ENCODE measurements around the gene OGFOD2.

OGFOD2 gene

GRCh38 chr12:122974892-122975789 is at the start of gene OGFOD2:
Gene OGFOD2 (plus strand): TSS chr12:122975244. CDS start chr12:122975252, 8 bp downstream.
- H3K27me3 ChIP-seq (ENCODE audit: control insufficient read depth, insufficient read depth, low read length), result no peaks in the 10 kb centered on the region
- H3K4me1 ChIP-seq (ENCODE audit: control insufficient read depth, insufficient read depth, low read length), result no peaks in the 10 kb centered on the region
- H3K4me3 ChIP-seq (ENCODE audit: low read length), result peak within 1 kb of the TSS; percentile 100
- H3K27ac ChIP-seq (ENCODE audit: low read length), result no peak within 1 kb of the TSS
- H3K9me3 ChIP-seq (ENCODE audit: control insufficient read depth, insufficient read depth, low read length), result no peaks in the 10 kb centered on the region
- no peaks in the 10 kb centered on the region; the same call in 1 of the 2 replicates for H3K36me3 ChIP-seq (ENCODE audit: control insufficient read depth, insufficient read depth, low read length)
- no CpG with 5 or more reads among the region's 66 CpGs for WGBS (ENCODE audit: insufficient coverage, insufficient read length)
- DNase-seq (ENCODE audit: low read depth, low spot score), result peak; percentile 70

- H3K4me3 ChIP-seq (ENCODE audit: low read length), result no peak overlapping the region
- H3K4me1 ChIP-seq (ENCODE audit: control insufficient read depth, insufficient read depth, low read length), result no peaks in the 10 kb centered on the region
- no peaks in the 10 kb centered on the region for H3K36me3 ChIP-seq (ENCODE audit: control insufficient read depth, insufficient read depth, low read length)
- H3K9me3 ChIP-seq (ENCODE audit: control insufficient read depth, insufficient read depth, low read length), result no peaks in the 10 kb centered on the region
- H3K27ac ChIP-seq (ENCODE audit: low read length), result no peak overlapping the region
- DNase-seq (ENCODE audit: low read depth, low spot score), result no peak
- WGBS (ENCODE audit: insufficient coverage, insufficient read length), result no CpG with 5 or more reads among the region's 11 CpGs
- H3K27me3 ChIP-seq (ENCODE audit: control insufficient read depth, insufficient read depth, low read length), result no peaks in the 10 kb centered on the region
These were observed 47.2 kb upstream of the OGFOD2 start for GRCh38 chr12:122927756-122928403.

GRCh38 chr12:122928404-122929147 is 46.5 kb upstream of the OGFOD2 start:
- no peak for DNase-seq (ENCODE audit: low read depth, low spot score)
- Histone ChIP-seq H3K9me3 (ENCODE audit: control insufficient read depth, insufficient read depth, low read length) (no peaks in the 10 kb centered on the region), H3K4me3 (ENCODE audit: low read length) (no peak overlapping the region), H3K27ac (ENCODE audit: low read length) (no peak overlapping the region), H3K4me1 (ENCODE audit: control insufficient read depth, insufficient read depth, low read length) (no peaks in the 10 kb centered on the region), H3K27me3 (ENCODE audit: control insufficient read depth, insufficient read depth, low read length) (no peaks in the 10 kb centered on the region), H3K36me3 (ENCODE audit: control insufficient read depth, insufficient read depth, low read length) (no peaks in the 10 kb centered on the region)
- no CpG with 5 or more reads among the region's 12 CpGs for WGBS (ENCODE audit: insufficient coverage, insufficient read length)

GRCh38 chr12:122929148-122929538 is 45.9 kb upstream of the OGFOD2 start:
- Histone ChIP-seq H3K4me1 (ENCODE audit: control insufficient read depth, insufficient read depth, low read length) (no peaks in the 10 kb centered on the region), H3K9me3 (ENCODE audit: control insufficient read depth, insufficient read depth, low read length) (no peaks in the 10 kb centered on the region), H3K36me3 (ENCODE audit: control insufficient read depth, insufficient read depth, low read length) (no peaks in the 10 kb centered on the region), H3K27ac (ENCODE audit: low read length) (no peak overlapping the region), H3K27me3 (ENCODE audit: control insufficient read depth, insufficient read depth, low read length) (no peaks in the 10 kb centered on the region), H3K4me3 (ENCODE audit: low read length) (no peak overlapping the region)
- no CpG with 5 or more reads among the region's 14 CpGs for whole genome bisulfite sequencing (ENCODE audit: insufficient coverage, insufficient read length)
- no peak for DNase-seq (ENCODE audit: low read depth, low spot score)

GRCh38 chr12:122929812-122930211 is 45.2 kb upstream of the OGFOD2 start:
- Histone ChIP-seq H3K27ac (ENCODE audit: low read length) (no peak overlapping the region), H3K9me3 (ENCODE audit: control insufficient read depth, insufficient read depth, low read length) (no peaks in the 10 kb centered on the region), H3K27me3 (ENCODE audit: control insufficient read depth, insufficient read depth, low read length) (no peaks in the 10 kb centered on the region), H3K4me1 (ENCODE audit: control insufficient read depth, insufficient read depth, low read length) (no peaks in the 10 kb centered on the region), H3K4me3 (ENCODE audit: low read length) (no peak overlapping the region), H3K36me3 (ENCODE audit: control insufficient read depth, insufficient read depth, low read length) (no peaks in the 10 kb centered on the region)
- DNase-seq (ENCODE audit: low read depth, low spot score), result no peak
- WGBS (ENCODE audit: insufficient coverage, insufficient read length), result no CpG with 5 or more reads among the region's 23 CpGs

- Histone ChIP-seq H3K9me3 (ENCODE audit: control insufficient read depth, insufficient read depth, low read length) (no peaks in the 10 kb centered on the region), H3K27ac (ENCODE audit: low read length) (no peak overlapping the region), H3K4me3 (ENCODE audit: low read length) (no peak overlapping the region), H3K4me1 (ENCODE audit: control insufficient read depth, insufficient read depth, low read length) (no peaks in the 10 kb centered on the region), H3K27me3 (ENCODE audit: control insufficient read depth, insufficient read depth, low read length) (no peaks in the 10 kb centered on the region), H3K36me3 (ENCODE audit: control insufficient read depth, insufficient read depth, low read length) (no peaks in the 10 kb centered on the region)
- no CpG with 5 or more reads among the region's 8 CpGs for WGBS (ENCODE audit: insufficient coverage, insufficient read length)
- no peak for DNase-seq (ENCODE audit: low read depth, low spot score)
These were observed 42.8 kb upstream of the OGFOD2 start for GRCh38 chr12:122932207-122932606.

- Histone ChIP-seq H3K4me3 (ENCODE audit: low read length) (no peak overlapping the region), H3K27me3 (ENCODE audit: control insufficient read depth, insufficient read depth, low read length) (no peaks in the 10 kb centered on the region), H3K27ac (ENCODE audit: low read length) (no peak overlapping the region), H3K36me3 (ENCODE audit: control insufficient read depth, insufficient read depth, low read length) (no peaks in the 10 kb centered on the region), H3K4me1 (ENCODE audit: control insufficient read depth, insufficient read depth, low read length) (no peaks in the 10 kb centered on the region), H3K9me3 (ENCODE audit: control insufficient read depth, insufficient read depth, low read length) (no peaks in the 10 kb centered on the region)
- no peak for DNase-seq (ENCODE audit: low read depth, low spot score)
- WGBS (ENCODE audit: insufficient coverage, insufficient read length), result no CpG with 5 or more reads among the region's 3 CpGs
These were observed 40.3 kb upstream of the OGFOD2 start for GRCh38 chr12:122934722-122935121.

GRCh38 chr12:122935318-122935717 is 39.7 kb upstream of the OGFOD2 start:
- H3K36me3 ChIP-seq (ENCODE audit: control insufficient read depth, insufficient read depth, low read length), result no peaks in the 10 kb centered on the region
- H3K4me3 ChIP-seq (ENCODE audit: low read length), result no peak overlapping the region
- whole genome bisulfite sequencing (ENCODE audit: insufficient coverage, insufficient read length), result no CpG with 5 or more reads among the region's 8 CpGs
- no peaks in the 10 kb centered on the region for H3K4me1 ChIP-seq (ENCODE audit: control insufficient read depth, insufficient read depth, low read length)
- no peaks in the 10 kb centered on the region for H3K9me3 ChIP-seq (ENCODE audit: control insufficient read depth, insufficient read depth, low read length)
- no peak for DNase-seq (ENCODE audit: low read depth, low spot score)
- no peak overlapping the region for H3K27ac ChIP-seq (ENCODE audit: low read length)
- H3K27me3 ChIP-seq (ENCODE audit: control insufficient read depth, insufficient read depth, low read length), result no peaks in the 10 kb centered on the region

GRCh38 chr12:122937622-122938091 is 37.4 kb upstream of the OGFOD2 start:
- Histone ChIP-seq H3K4me3 (ENCODE audit: low read length) (no peak overlapping the region), H3K9me3 (ENCODE audit: control insufficient read depth, insufficient read depth, low read length) (no peaks in the 10 kb centered on the region), H3K27me3 (ENCODE audit: control insufficient read depth, insufficient read depth, low read length) (no peaks in the 10 kb centered on the region), H3K36me3 (ENCODE audit: control insufficient read depth, insufficient read depth, low read length) (no peaks in the 10 kb centered on the region), H3K27ac (ENCODE audit: low read length) (no peak overlapping the region), H3K4me1 (ENCODE audit: control insufficient read depth, insufficient read depth, low read length) (no peaks in the 10 kb centered on the region)
- no CpG with 5 or more reads among the region's 3 CpGs for WGBS (ENCODE audit: insufficient coverage, insufficient read length)
- DNase-seq (ENCODE audit: low read depth, low spot score), result no peak

GRCh38 chr12:122939125-122939524 is 35.9 kb upstream of the OGFOD2 start:
- Histone ChIP-seq H3K9me3 (ENCODE audit: control insufficient read depth, insufficient read depth, low read length) (no peaks in the 10 kb centered on the region), H3K27ac (ENCODE audit: low read length) (no peak overlapping the region), H3K4me1 (ENCODE audit: control insufficient read depth, insufficient read depth, low read length) (no peaks in the 10 kb centered on the region), H3K4me3 (ENCODE audit: low read length) (no peak overlapping the region), H3K36me3 (ENCODE audit: control insufficient read depth, insufficient read depth, low read length) (no peaks in the 10 kb centered on the region), H3K27me3 (ENCODE audit: control insufficient read depth, insufficient read depth, low read length) (no peaks in the 10 kb centered on the region)
- DNase-seq (ENCODE audit: low read depth, low spot score), result no peak
- no CpG with 5 or more reads among the region's 4 CpGs for WGBS (ENCODE audit: insufficient coverage, insufficient read length)
